ENCODE results near the gene DGCR8.

DNA sequence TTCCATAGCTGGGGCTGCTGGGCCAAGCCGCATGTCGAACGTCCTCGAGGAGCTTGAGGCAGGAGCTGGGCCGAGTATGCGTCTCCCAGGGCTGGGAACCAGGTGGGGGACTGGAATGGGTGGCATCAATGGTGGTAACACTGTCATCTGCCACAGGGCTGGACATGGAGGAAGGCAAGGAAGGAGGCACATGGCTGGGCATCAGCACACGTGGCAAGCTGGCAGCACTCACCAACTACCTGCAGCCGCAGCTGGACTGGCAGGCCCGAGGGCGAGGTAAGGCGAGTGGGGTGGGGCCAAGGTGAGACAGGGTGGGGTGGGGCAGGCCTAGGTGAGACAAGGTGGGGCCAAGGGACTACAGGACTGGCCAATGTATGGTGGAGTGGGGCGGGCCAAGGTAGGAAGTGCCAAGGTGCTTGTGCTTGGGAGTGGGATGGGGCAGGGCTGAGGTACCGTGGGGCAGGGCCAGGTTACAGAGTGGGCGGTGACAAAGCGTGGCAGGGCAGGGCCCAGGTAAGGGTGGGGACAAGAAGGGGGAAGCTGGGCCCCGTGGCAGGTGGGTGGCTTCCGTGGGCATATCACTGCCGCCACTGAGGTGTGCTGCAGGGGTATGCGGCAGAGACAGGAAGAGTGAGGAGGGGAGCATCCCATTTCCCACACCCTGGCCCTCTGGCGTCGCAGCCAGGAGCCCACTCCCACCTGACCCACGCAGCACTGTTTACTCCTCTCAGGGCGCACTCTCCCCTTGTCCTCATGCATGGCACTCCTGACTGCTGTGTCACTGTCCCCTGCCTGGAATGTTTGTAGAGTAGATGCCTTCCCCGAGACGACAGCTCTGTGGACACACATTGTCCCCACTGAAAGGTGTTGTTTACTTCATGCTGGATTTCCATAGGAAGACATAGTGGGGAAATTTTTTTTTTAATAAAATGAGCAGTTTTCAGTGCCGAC, 27.5 kb upstream of the DGCR8 start:
- TF ChIP-seq CTCF (IDR thresholded peaks at IDR 0.05) (no peak), POLR2A (IDR thresholded peaks at IDR 0.05) (no peak)
